A549 (cell line): ENCODE measurements around the gene UNC5C. TPM values are rescaled to one million over a fixed set of nuclear protein-coding genes. Genes with fewer than 3 reads are reported as not detected.

Source experiments
- ATAC-seq, 2 experiments: fragments of 200-7000 bp in 1 of 2; fragments of >200 bp in 1 of 2; cut with Nextera tagmentation in 1 of 2; cut with Tn5 transposase in 1 of 2; 3 replicates each; pipeline versions ENCODE4 v1.8.0 to v1.9.1; 2018 to 2020; ENCODE audit warnings: mild to moderate bottlenecking in 1 of 2, moderate library complexity in 1 of 2
- CTCF ChIA-PET: fragments of 300-600 bp; sonication (Branson Sonifier 250); formaldehyde crosslinking; extraction: SDS; loops from one replicate; lab custom pipeline; 2021; ENCODE audit warnings: antibody characterized with exemption, inconsistent platforms; lab: Yijun Ruan, JAX
- POLR2A ChIA-PET: fragments of 350-600 bp; formaldehyde crosslinking; extraction: SDS; loops from one replicate; lab custom pipeline; 2021; ENCODE audit warnings: antibody characterized with exemption, inconsistent platforms; lab: Yijun Ruan, JAX
- DNase-seq, 2 experiments: peaks; one replicate each; pipeline versions ENCODE4 v3.0.0 to v3.0.0-alpha.2; 2011 to 2016; ENCODE audit warnings: low read depth in 1 of 2, low spot score in 1 of 2
- FAIRE-seq: peaks from 2 replicates; lab custom pipeline; 2011; peaks lifted over from hg19 to GRCh38; lab: Jason Lieb, UNC
- H3K27ac ChIP-seq, 2 experiments: fragments of >200 bp; sonication (Bioruptor Twin); formaldehyde crosslinking; 3 replicates each; pipeline ENCODE4 v1.5.1; 2016 to 2017
- H3K4me1 ChIP-seq: fragments of >200 bp; sonication (Bioruptor Twin); formaldehyde crosslinking; 3 replicates; pipeline ENCODE4 v1.6.1; 2016
- H3K4me2 ChIP-seq: fragments of >200 bp; sonication (Bioruptor Twin); formaldehyde crosslinking; 3 replicates; pipeline ENCODE4 v1.6.1; 2016
- H3K4me3 ChIP-seq: fragments of >200 bp; sonication (Bioruptor Twin); formaldehyde crosslinking; 3 replicates; pipeline ENCODE4 v1.5.1; 2016
- H3K9me3 ChIP-seq: fragments of >200 bp; sonication (Bioruptor Twin); formaldehyde crosslinking; 3 replicates; pipeline ENCODE4 v1.6.1; 2016
- BHLHE40 ChIP-seq: IDR thresholded peaks from 2 replicates; pipeline ENCODE4 v1.6.1; 2012; ENCODE audit warnings: low read depth, low read length, inconsistent platforms
- CEBPB ChIP-seq, 2 experiments: fragments of >200 bp in 1 of 2; sonication (Bioruptor Twin) in 1 of 2; formaldehyde crosslinking in 1 of 2; IDR thresholded peaks; 2 replicates each; pipeline ENCODE4 v1.6.1; 2012 to 2016
- EHMT2 ChIP-seq: fragments of 200-600 bp; sonication (generic); IDR thresholded peaks from 2 replicates; pipeline ENCODE4 v1.6.1; 2016; ENCODE audit warnings: antibody characterized with exemption, low read depth, mild to moderate bottlenecking, moderate library complexity
- FOSL2 ChIP-seq, 2 experiments: fragments of 450-650 bp in 1 of 2; fragments of >200 bp in 1 of 2; sonication (Bioruptor Twin) in 1 of 2; formaldehyde crosslinking; IDR thresholded peaks; 2 replicates each; pipeline versions ENCODE4 v1.5.0 to v1.6.1; 2016 to 2020; ENCODE audit warnings: mild to moderate bottlenecking in 1 of 2, moderate library complexity in 1 of 2
- GATA3 ChIP-seq: IDR thresholded peaks from 2 replicates; pipeline ENCODE4 v1.6.1; 2012; ENCODE audit warnings: borderline replicate concordance
- HES2 ChIP-seq: fragments of >200 bp; sonication (Bioruptor Twin); formaldehyde crosslinking; IDR thresholded peaks from 2 replicates; pipeline ENCODE4 v1.6.1; 2016
- HEYL ChIP-seq: fragments of 250-450 bp; sonication (Bioruptor Pico); IDR thresholded peaks from 2 replicates; pipeline ENCODE4 v1.8.0; 2021; ENCODE audit warnings: mild to moderate bottlenecking, moderate library complexity
- HOXA7 ChIP-seq: fragments of 250-450 bp; sonication (Bioruptor Pico); IDR thresholded peaks from 2 replicates; pipeline ENCODE4 v1.5.0; 2020; ENCODE audit warnings: mild to moderate bottlenecking, moderate library complexity
- JUNB ChIP-seq: fragments of >200 bp; sonication (Bioruptor Twin); formaldehyde crosslinking; IDR thresholded peaks from 2 replicates; pipeline ENCODE4 v1.6.1; 2016
- KDM5A ChIP-seq: fragments of 200-600 bp; sonication (generic); IDR thresholded peaks from 2 replicates; pipeline ENCODE4 v1.6.1; 2016; ENCODE audit warnings: antibody characterized with exemption, mild to moderate bottlenecking
- MYC ChIP-seq: IDR thresholded peaks from 2 replicates; pipeline ENCODE4 v1.6.1; 2012; ENCODE audit warnings: mild to moderate bottlenecking, inconsistent platforms, low read length, improper control_type of control experiment, borderline replicate concordance
- PBX3 ChIP-seq: IDR thresholded peaks from 2 replicates; pipeline ENCODE4 v1.6.1; 2012
- POLR2A ChIP-seq: IDR thresholded peaks from 2 replicates; pipeline ENCODE4 v1.6.1; 2012; ENCODE audit warnings: mild to moderate bottlenecking, low read length
- RFX5 ChIP-seq: fragments of 450-650 bp; IDR thresholded peaks from 2 replicates; pipeline ENCODE4 v1.7.1; 2014; ENCODE audit warnings: antibody characterized with exemption, mild to moderate bottlenecking, moderate library complexity
- WGBS: methylation state at CpG from one replicate; pipeline ENCODE4 v1.1.6; 2017; ENCODE audit errors: missing lambda C conversion rate; 5-methylcytosine and 5-hydroxymethylcytosine counted together
- polyA plus RNA-seq, 4 experiments: library from polyadenylated mRNA; depleted of rRNA in 3 of 4; stranded (reverse); fragments of >200 nt; fragmentation: RNase III in 1 of 4; extraction: RNeasy Plus Mini Kit Qiagen cat#74134 plus additional on column Dnase treatment in 1 of 4; gene quantifications; 2 replicates in 3 of 4; 3 replicates in 1 of 4; pipeline ENCODE4 v1.2.3, GENCODE V29; 2011 to 2017
- TF ChIP-seq, protein P1 (sequence below): fragments of 250-450 bp; sonication (Bioruptor Pico); IDR thresholded peaks from 2 replicates; pipeline ENCODE4 v1.5.0; 2021; ENCODE audit warnings: mild to moderate bottlenecking, moderate library complexity, borderline replicate concordance
- TF ChIP-seq, protein P2 (sequence below): fragments of 150-350 bp; IDR thresholded peaks from 2 replicates; pipeline ENCODE4 v1.6.1; 2014; ENCODE audit warnings: low read depth, mild to moderate bottlenecking, low read length

Gene UNC5C
- polyA plus RNA-seq, 2 of the 4 experiments (the other 2 are of a cell fraction): 0.13 TPM; not detected in 1

DNA sequence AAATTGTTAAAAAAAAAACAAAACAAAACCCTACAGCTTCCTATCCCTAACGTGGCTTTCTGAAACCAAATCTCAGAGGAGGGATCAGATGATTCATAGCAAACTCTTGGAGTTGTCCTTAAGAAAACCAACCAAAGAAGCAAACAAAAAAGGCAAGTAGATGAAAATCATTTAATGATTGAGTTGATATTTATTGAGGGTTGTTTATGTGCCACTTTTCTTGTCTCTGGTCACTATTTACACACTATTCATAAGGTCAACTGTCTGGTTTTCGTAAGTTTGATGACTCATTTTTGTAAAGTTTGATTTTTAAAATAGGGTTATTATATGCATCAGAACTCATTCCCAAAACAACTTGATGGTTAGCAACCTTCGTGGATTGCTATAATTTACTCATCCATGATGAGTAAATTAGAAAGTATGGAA lies 133.4 kb downstream of the UNC5C start:
- ATAC-seq: peak in 1 of 2 experiments; percentile 53; a peak in 2 of 6 replicates
- peak overlapping the region in 1 of 2 experiments; percentile 36; a peak in 2 of 6 replicates for H3K27ac ChIP-seq
- peak in 1 of 2 experiments; percentile 36 for DNase-seq
- ChIA-PET CTCF (no interaction called here), POLR2A (no interaction called here)
- peaks cover 28% of the 10 kb centered on the region for H3K4me1 ChIP-seq
- no peak for FAIRE-seq
- H3K9me3 ChIP-seq: no peaks in the 10 kb centered on the region
- WGBS: 3% methylated on average over 3 of the region's 3 CpGs
- peak; percentile 73 for TF ChIP-seq JUNB
- no peak for TF ChIP-seq FOSL2 (IDR thresholded peaks at IDR 0.05)
- TF ChIP-seq FOSL2 (CRISPR knock-in tag; IDR thresholded peaks at IDR 0.05): peak; percentile 73
- TF ChIP-seq HOXA7 (CRISPR knock-in tag): no peak
- peak; percentile 70 for TF ChIP-seq GATA3
- 0 out of 4 replicates have a peak, but pooled peaks of 1 of the 2 experiments have one; percentile 27 for TF ChIP-seq CEBPB (IDR thresholded peaks at IDR 0.05)
- H3K4me3 ChIP-seq: no peak overlapping the region
- peak overlapping the region; percentile 61 for H3K4me2 ChIP-seq

DNA sequence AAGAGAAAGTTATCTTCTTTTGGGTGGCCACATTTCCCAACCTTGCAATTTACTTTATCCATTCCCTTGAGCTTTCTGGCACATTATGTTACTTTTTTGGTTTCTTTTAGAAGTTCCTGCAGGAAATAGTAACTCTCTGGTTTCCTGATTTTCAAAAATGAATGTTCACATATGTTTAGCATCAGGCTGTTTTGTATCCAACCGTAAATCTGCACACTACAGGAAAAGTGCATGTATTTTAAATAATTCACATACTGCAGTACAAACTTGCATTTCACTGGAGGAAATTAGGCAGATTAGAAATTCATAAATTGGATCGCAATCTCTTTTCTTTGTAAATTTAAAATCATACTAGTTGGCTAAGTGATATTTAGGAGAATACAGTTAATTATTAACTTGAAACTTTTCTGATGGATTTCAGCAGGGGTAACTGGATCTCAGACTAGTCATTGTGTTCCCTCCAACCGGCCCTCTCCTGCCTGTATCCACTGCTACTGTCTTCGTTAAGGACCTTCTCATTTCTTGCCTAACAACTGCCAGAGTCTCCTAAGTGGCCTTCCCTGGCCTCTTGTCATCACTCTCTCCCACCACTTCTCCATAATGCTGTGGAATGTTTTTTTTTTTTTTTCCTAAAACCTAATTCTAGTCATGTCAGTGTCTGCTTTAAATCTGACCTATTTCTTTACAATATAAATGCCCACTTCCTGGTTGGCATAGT lies 137.2 kb downstream of the UNC5C start:
- Histone ChIP-seq H3K27ac (peak overlapping the region in 1 of 2 experiments; percentile 45; a peak in 1 of 6 replicates), H3K4me1 (peaks cover 39% of the 10 kb centered on the region), H3K9me3 (no peaks in the 10 kb centered on the region), H3K4me3 (no peak overlapping the region), H3K4me2 (0 out of 3 replicates have a peak overlapping the region, but pooled peaks have one; percentile 11)
- CTCF ChIA-PET: interaction anchor here (0.5 kb wide), 1 partner anchor 173 kb away, joined by 3 read pairs; no protein-coding TSS in a partner anchor
- TF ChIP-seq KDM5A: no peak
- no peak for TF ChIP-seq EHMT2
- no peak for TF ChIP-seq RFX5
- no peak for TF ChIP-seq HES2
- no peak for TF ChIP-seq JUNB
- no peak for TF ChIP-seq MYC
- TF ChIP-seq, protein P1, sequence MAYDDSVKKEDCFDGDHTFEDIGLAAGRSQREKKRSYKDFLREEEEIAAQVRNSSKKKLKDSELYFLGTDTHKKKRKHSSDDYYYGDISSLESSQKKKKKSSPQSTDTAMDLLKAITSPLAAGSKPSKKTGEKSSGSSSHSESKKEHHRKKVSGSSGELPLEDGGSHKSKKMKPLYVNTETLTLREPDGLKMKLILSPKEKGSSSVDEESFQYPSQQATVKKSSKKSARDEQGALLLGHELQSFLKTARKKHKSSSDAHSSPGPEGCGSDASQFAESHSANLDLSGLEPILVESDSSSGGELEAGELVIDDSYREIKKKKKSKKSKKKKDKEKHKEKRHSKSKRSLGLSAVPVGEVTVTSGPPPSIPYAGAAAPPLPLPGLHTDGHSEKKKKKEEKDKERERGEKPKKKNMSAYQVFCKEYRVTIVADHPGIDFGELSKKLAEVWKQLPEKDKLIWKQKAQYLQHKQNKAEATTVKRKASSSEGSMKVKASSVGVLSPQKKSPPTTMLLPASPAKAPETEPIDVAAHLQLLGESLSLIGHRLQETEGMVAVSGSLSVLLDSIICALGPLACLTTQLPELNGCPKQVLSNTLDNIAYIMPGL (CRISPR knock-in tag): no peak
- no peak for TF ChIP-seq GATA3
- TF ChIP-seq PBX3: no peak
- POLR2A ChIA-PET: no interaction called here
- FAIRE-seq (no peak), DNase-seq (no peak), ATAC-seq (no peak)
- 74% methylated on average over 4 of the region's 4 CpGs for WGBS

- 80% methylated on average over 4 of the region's 4 CpGs for WGBS
Observed at GRCh38 chr4:95410387-95410977, 138.3 kb downstream of the UNC5C start.

More at GRCh38 chr4:95410387-95410977, 138.3 kb downstream of the UNC5C start:
- POLR2A ChIA-PET: no interaction called here
- H3K4me2 ChIP-seq: no peak overlapping the region
- no peak for FAIRE-seq
- DNase-seq: no peak
- TF ChIP-seq HEYL (no peak), POLR2A (no peak), BHLHE40 (no peak)
- TF ChIP-seq, protein P2, sequence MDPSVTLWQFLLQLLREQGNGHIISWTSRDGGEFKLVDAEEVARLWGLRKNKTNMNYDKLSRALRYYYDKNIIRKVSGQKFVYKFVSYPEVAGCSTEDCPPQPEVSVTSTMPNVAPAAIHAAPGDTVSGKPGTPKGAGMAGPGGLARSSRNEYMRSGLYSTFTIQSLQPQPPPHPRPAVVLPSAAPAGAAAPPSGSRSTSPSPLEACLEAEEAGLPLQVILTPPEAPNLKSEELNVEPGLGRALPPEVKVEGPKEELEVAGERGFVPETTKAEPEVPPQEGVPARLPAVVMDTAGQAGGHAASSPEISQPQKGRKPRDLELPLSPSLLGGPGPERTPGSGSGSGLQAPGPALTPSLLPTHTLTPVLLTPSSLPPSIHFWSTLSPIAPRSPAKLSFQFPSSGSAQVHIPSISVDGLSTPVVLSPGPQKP: no peak
- TF ChIP-seq, all 56 proteins: peak for 0
- CTCF ChIA-PET: no interaction called here
- ATAC-seq: no peak
- Histone ChIP-seq H3K4me3 (no peak overlapping the region), H3K9me3 (no peaks in the 10 kb centered on the region), H3K27ac (peak overlapping the region in 1 of 2 experiments; percentile 49; a peak in 1 of 6 replicates), H3K4me1 (peaks cover 31% of the 10 kb centered on the region)
